ENCODE results near the gene SPACDR.

The SPACDR gene

DNA sequence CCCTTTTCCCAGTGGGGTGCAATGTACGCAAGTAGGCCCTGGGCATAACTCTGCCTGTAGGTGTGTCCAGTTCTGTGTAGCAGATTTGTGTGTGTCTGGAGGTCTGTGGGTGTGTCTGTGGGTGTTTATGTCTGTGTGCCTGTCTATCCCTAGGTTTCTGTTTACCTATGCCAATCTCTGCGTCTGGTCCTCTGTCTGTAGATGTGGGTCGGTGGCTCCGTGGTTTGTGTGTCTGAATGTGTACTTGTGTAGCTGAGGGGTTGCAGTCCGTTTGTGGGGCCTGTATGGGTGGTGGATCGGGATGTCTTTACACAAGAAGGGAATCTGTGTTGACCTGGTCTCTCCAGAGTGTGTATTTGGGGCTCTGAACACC is 20.6 kb upstream of the SPACDR start:
- peak; percentile 29 for DNase-seq

DNA sequence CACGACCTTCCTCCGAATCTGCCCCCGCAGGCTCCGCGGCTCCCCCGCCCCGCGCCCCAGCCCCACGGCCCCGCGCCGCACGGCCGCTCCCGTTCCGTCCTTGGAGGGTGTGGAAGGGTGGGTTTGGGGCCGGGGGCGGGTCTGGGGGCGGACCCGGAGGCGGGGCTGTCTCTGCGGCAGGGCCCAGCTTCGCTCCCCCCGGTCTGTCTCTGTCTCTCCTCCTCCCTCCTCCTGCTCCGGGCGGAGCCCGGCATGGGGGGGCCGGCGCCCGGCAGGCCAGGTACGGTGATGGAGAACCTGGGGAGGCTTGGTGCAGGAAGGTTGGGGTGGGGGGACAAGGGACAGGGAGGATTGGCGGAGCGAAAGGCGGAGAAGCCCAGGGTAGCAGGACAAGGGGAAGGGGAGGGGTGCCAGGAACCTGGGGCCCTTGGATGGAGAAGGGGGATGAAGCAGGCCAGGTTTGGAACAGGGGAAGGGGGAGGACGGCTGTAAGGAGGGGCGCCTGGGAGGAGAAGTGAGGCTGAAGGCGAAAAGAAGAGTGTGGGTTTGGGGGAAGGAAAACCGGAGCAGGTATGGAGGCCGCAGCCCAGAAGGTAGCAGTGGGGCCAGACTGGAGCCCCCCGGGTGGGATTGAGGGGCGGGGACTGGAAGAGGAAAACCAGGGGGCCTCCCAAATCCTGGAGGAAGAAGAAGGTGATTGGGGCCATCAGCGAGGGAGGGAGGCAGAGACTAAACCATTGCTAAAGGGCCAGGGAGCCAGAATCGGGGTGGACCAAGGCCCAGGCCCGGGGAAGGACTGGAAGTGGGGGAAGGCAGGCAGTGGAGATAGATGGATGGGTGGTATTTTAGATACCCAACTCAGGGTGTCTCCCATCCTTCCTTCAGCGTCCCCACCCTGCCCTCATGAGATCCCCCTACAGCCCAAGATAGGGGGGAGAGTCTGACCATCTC is 19.9 kb upstream of the SPACDR start, which contains the start of gene NYAP1:
Gene NYAP1, plus strand, starts transcription at position 206 of the 951 bp plus-strand sequence. CDS start 1,385 bp downstream, outside the sequence.
- peak; percentile 68 for DNase-seq

DNA sequence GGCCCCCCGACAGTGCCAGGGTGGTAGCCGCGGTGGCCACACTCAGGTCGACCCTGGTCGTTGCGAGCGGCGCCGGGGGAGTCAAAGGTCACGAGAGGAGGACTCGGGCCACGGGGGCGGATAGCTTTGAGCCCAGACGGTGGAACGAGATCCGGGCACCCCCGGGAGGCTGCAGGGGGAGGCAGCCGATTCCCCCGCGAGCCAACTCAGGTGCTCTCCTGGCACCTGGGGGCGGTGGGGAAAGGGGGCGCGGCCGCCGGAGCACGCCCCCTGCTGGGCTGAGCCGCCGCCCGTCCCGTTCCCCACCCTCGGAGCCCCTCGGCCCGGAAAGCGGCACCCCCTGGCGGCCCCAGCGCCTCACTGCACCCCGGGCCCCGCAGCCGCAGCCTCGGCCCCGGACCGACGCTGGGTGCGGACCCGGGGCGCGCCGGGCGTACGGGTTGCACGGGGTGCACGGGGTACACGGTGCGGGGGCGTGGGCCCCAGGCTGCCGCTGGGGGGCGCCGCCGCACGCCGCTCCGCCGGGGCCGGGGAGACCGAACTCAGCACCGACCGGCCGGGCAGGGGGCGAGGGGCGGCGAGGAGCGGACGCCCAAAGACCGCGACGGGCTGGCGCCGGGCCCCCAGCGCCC is 19.1 kb upstream of the SPACDR start:
- peak; percentile 29 for DNase-seq

DNA sequence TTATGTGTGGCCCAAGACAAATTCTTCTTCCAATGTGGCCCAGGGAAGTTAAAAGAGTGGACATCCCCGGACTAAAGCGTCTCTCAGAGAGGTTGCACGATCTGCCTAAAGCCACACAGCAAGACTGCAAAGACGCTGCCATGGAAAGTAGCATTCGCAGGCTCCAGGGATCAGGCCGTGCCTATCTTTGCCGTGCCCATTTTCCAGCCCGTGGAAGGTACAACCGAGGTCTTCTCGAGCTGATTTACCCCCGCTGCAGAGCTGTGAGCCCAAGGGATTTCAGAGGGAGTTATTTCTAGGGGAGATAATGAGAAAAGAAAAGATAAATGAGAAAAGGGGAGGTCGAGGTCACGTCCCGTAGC is 18.6 kb upstream of the SPACDR start:
- DNase-seq, result no peak

DNA sequence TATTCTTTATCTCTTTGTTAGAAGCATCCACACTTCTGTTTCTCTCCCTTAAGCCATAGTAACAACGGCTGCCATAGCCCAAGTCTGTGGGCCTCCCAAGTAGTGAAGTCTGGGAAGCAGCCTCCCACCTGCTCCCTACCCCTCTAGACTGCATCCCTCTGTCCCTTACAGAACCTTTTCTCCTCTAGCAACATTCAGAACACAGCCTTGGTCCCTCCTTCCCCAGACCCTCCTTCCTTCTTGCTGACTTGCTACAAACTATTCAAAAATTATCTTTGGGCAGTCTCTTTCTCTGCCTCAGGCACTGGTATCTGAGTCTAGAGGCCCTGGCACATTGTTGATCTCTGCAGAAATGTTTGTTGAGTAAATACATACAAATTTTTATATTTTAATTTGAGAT is 17.4 kb upstream of the SPACDR start:
- DNase-seq, result no peak

DNA sequence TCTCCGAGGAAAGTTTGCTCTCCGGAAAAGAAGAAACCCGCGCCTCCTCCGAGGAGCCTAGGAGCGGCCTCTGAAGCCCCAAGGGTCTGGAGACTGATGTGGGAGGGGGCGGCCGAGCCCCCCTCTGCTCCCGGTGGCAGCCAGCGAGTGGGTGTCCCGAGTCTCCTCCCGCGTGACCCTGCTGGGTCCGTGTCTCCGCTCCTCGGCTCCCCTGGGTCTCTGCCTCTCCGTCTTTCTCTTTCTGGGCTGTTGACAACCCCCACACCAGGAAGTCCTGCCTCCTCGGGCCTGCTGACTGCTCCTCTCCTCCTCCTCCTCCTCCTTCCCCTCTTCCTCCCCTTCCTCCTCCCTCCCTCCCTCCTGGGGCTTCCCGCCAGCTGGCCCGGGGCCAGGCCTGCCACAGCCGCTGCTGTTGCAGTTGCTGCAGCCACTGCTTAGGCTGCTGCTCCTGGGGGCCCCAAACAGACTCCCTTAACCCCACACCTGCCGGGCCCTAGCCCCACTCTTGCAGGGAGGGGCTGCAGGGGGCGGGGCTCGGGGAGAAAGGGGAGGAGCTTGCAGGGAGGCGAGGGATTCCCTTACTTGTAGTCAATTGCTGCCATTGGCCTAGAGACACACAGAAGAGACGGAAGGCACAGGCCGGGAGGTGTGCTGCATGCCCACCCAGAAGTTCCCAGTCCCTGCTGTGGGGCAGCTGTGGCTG is 15.0 kb upstream of the SPACDR start, which contains the start of gene TSC22D4:
Gene TSC22D4, minus strand, starts transcription at position 257 of the 703 bp plus-strand sequence. CDS start 1,176 bp downstream, outside the sequence.
- DNase-seq, result peak; percentile 86

DNA sequence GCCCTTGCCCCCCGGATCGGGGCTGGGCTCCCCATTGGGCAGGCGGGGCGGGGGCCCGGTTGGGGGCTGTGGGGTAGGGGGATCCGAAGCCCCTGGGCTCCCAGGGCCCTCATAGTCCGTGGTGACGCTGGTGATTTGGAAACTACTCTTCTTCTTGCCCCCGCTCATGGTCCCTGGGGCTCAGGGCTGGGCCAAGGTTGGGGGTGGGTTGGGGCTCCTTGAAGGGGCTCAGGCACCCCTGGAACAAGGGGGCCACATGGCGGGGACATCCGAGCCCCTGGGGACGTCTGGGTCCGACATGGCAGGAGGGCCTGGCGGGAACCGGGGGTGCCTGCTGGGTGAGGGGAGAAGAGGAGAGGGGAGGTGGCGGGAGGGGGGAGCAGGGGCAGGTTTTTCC is 13.8 kb upstream of the SPACDR start:
- DNase-seq, result no peak

DNA sequence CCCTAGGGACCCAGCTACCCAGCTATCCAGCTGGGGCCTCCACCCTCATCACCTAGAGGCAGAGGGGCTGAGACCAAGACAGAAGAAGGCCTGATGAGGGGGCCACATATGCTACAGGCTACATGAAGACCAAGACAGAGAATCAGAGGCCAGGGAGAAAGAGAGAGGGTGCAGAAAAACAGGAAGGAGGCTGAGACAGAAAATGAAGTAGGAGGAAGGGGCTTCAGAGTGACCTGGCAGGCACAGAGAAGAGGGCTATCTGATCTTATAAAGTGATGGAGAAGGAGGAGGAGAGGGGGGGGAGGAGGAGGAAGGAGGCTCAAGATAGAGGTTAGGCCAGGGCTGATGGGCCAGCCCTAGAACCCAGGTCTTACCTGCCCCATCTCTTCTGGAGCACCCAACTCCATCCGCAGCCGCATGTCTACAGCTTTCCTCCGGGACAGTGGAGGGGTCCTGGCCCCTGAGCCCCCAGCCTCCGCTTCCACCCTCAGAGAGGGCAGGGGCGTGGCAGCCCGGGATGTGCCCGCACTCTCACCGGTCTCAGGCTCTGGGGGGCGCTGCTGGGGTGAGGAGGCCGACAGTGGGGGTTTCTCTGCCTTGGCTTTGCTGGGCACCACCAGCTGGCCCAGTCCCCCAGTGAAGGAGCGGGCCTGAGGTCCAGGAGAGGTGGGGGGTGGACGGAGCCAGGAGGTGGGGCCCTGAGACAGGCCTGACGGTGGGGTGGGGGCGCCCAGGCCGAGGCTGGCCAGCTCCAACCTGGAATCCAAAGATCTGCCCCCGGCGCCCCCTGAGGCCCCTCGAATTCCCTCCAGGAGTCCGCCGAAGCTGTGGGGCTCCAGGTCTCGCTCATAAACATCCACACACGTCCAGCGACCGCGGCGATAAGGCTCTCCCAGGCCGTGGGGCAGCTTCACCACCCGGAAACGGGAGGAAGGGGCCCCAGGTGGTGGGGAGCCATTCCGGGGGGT is 13.1 kb upstream of the SPACDR start:
- DNase-seq, result no peak

DNA sequence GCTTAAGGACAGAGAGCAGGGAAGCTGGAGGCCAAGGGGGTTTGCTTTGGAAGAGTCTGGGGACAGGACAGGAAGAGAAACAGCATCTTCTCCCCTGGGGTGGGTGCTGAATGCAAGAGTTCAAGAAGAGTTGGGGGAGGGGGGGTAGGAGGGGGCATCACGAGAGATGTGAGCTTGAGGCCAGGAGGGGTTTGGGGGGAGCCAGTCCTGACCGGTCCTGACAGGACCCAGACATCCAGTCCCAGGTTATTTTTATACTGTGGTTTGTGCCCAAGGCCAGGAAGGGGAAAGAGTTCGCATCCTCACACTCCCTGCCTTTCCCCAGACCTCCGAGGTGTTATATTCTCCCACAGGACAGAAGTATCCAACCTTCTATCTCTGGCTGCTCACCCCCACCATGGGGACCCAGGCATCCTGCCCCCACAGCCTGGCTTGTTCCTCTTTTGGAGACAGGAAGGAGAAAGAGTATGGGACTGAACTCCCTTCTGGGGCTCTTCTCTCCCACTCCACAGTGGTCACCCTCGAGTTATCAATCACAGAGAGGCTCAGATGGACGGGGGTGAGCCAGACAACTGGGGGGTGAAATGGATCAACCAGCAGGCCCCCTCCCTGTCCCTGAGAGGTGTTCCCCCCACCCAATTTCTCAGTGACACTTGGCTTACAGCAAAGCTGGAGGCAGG is 12.2 kb upstream of the SPACDR start:
- no peak for DNase-seq

DNA sequence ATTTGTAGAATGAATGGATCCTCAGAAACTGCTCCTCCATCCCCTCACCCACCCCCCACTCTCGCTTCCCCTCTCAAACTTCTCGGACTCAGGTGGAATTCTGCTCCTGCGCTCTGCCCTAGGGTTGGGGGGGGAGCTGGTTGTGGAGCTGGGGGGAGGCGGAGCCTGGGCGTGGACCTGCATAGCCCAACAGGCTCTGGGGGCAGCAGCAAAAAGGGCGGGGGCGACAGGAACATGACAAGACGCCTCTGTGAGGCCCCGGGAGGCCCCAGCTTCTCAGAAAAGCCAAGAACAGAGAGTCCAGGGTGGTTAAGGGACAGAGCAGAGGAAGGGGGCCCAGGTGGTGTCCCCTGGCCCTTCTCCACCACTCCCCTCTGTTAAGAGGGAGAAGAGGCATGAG is 11.5 kb upstream of the SPACDR start:
- DNase-seq, result no peak

DNA sequence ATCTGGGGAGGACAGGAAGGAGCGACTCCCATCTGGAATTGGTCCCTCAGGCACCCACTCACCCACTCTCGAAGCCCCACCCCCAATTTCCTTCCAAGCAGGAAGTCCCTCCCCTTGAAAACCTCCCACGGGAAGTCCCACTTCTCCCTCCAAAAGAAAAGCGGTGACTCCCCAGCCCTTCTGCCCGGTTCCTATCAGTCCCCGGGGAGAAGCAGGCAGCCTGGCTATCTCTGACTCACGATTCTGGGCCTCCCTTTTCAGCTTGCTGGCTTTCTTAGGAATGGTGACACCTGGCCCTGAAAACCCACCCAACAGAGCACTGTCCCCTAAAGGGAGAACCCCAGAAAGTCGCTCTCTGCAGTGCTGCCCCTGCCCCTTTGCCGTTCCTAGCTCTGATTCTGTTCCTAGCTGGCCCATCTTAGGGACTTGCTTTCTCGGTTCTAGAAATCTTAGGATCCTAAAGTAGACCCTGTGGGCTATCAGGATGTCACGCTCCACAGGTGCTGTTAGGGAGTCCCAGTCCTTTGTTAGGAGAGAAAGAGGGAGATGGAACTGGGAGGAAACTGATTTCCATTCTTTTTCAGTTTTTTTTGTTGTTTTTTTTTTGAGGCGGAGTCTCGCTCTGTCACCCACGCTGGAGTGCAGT is 8.9 kb upstream of the SPACDR start:
- DNase-seq, result no peak

DNA sequence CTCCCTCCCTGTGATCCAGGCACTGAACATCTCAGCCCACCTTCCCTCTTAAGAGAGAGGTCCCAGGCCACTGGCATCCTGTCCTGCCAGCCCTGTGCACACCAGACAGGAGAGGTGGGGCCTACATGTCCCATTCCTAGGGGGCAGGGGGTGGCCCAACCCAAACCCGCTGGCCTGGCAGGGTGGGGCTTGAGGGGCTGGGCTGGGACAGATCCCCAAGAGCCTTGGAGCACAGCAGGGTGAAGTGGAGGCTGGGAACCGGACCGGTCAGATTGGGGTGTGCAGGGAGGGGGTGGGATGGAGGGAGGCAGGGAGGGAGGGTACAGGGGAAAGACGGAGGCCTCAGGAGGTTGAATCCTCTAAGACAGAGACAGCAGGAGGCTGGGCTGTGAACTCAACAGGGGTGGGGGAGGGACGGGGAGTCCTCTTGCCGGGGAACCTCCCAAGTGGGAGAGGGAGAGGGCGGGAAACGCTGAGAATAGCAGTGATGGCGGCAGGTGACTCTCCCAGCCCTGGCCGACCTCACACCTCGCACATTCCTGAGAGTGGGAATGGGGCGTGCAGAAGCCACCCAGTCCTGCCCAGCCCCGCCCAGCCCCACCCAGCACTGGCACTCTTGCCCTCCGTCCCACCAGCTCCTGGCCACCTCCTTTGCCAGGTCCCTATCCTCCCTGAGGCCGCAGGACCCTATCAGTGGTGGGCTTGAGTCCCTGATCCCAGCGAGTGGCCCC is 8.2 kb upstream of the SPACDR start:
- DNase-seq, result no peak

DNA sequence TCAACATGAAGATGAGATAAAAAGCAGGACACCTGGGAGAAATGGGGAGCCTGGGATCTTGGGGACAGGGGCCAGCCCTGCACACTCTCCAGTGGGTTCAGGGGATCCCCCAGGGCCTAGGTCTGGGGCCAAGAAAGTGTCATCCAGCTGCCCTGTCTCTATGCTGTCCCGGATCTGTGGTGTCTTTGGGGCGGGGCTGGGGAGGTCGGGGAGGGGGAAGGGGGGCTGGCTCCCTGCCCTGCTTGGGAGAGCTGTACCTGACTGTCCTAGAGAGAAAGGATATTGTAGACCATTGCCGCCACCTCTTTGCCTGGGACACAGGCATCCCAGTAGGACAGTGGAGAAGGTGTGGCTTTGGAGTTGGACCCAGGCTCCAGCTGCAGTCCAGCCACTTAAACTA is 7.0 kb upstream of the SPACDR start:
- no peak for DNase-seq

DNA sequence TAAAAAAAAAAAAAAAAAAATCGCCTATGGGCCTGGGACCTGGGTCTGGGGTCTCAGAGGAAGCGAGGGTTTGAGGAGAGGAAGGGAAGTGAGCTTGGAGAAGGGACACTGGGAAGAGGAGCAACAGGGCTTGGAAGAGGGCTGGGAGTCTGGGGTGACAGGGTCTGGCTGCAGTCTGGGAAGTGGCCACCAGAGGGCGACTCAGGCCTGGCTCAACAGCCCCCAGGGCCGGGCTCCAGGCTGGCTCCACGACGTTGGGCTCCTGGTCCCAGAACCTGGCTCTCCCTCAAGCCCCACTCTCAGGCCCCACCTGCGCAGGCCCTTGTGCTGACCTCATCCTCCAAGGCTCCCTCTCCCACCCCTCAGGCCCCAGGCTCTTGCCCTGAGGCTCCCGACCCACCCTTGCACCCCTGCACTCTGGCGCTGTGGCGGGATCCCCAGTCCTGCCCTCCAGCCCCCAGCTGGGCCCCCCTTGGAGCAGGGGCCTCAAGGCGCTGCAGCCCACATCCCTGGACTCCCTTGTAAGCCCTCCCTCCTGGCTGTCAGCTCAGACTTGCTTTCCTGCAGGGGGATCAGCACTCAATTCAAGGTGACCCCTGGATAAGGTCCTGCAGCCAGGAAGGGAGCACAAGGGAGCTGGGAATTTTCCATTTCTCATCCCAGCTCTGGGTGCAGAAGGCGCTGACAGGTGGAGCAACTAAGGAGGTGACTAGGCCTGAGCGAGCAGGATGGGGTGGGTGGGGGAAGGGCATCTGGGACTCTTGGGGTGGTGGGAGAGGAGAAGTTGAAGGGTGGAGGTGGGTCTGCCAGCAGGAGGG is 5.4 kb upstream of the SPACDR start:
- DNase-seq, result peak; percentile 71

DNA sequence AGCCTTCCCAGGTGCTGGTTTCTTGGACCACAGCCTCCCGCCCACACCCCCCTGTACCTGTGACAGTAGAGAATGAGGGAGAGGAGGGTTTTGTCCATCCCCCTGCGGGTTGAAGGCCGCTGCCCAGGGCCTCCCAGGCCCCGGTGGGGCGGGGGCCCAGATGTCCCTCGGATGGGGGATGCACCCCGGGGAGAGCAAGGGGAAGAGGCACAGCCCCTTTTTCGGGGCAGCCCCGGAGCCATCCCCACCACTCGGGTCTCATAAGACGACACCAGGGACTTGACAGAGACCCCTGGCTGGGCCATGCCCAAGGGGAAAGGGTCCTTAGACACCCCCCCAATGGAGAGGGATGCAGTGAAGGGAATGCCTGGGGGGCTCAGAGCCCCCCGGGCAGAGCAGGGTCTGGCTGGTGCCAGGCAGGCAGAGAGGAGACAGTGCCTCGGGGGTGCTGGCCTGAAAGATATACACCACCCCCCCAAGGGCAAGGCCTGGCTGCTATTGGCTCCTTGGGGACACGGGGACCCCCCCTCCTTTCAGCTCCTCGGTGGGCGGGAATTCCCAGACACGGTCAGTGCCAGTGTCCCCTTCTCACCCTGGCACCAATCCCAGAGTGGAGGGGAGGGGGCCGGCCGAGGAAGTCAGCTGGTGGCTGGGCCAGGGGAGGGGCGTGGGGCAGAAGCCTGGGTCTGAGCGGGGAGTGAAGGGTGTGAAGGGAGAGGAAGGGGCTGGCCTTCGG is 3.7 kb upstream of the SPACDR start:
- DNase-seq, result no peak

DNA sequence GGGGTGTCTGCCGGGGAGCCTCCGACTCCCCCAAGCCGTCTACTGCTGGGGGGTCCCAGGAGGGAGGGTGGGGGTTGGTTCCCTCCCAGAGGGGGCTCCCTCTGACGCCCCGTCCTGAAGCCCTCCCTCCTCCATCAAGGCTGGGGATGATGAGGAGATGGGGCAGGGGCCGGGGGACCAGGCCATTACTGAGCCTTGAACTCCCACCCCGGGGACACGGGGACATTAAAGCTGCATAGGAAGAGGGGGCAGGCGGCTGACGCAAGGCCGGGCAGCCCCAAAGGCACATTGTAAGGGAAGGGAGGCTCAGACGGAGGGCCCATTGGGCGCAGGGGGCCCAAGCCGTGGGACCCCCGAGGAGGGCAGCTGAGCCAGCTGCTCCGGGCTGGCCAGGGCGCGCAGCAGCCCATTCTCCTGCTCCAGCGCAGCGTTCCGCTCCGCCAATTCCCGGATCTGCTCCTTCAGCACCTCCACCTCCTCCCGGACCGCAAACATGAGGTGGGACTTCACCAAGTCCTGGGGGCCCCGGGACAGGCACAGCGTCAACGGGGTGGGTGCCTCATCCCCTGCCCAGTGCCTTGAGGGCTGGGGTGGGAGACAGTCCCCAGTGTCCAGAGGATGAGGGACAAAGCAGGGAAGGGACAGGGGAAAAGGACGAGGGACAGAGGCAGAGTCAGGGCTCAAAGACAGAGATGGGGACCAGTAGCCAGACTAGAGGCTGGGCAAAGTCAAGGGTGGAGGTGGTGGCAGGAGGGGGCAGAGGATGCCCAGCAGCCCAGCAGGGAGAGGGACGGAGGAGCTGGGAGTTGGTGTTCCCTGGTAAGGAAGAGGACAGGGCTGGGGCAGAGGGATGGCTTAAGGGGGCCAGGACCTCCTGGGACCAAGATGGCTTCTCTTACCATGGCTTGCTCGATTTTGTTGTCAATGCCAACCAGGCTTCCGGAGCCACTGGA is 2.9 kb upstream of the SPACDR start:
- no peak for DNase-seq

DNA sequence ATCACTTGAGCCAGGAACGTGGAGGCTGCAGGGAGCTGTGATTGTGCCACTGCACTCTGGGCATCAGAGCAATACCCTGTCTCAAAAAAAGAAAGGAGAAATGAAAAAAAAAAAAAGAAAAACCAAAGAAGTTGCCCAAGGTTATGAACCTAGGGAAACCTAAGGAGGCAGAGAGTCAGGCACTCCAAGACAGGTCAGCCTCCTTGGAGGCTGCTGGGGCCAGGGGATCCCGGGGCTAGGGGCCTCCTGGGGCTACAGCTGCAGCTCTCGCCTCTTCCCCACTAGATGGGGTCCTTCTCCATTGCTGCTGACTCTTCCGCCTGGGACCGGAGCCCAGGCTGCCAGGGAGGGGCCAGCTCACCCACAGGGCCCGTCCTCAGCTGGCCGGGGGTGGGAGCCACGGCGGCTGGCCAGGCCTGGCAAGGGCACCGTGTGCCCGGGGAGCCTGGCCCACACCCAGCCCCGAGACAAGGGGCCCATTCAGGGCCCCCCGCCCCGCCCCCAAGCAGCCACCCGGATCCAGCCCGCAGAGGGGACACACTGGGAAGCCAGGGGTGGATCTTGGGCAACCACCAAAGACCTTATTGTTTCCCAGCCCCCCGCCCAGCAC is 1.7 kb upstream of the SPACDR start:
- peak; percentile 21 for DNase-seq
